ENCODE results near the gene MARCHF3. TPM values are rescaled to one million over a fixed set of nuclear protein-coding genes. Genes with fewer than 3 reads are reported as not detected.
A peak's percentile ranks its signal among the peaks of the same experiment; 100 is the strongest.

Gene MARCHF3
- total and polyA plus RNA-seq, 2 of the 13 experiments (the other 11 are each of a cell fraction or from before 2014, with no cell fraction given): 4.8 to 11.9 TPM

GRCh38 chr5:127077366-127077765 lies 47.0 kb upstream of the MARCHF3 start:
- no peak overlapping the region for H3K9ac ChIP-seq (ENCODE audit: insufficient read depth, low read depth, low read length)
- H3K79me2 ChIP-seq (ENCODE audit: insufficient read depth, low read length): no peaks in the 10 kb centered on the region
- peak overlapping the region; percentile 28; the same call in 1 of the 2 replicates for H3K4me2 ChIP-seq (ENCODE audit: low read depth, low read length)
- ChIA-PET POLR2A (interaction anchor here (1.0 kb wide), 1 partner anchor 47 kb away, joined by 4 read pairs; the partner anchor contains the start of gene MARCHF3), CTCF (ENCODE audit: low intra/inter-chr PET ratio, low total read pairs) (no interaction called here)
- FAIRE-seq (no peak), ATAC-seq (no peak), DNase-seq (ENCODE audit: low spot score) (no peak)
- H3K27ac ChIP-seq (ENCODE audit: extremely low read length, insufficient read depth, low read length): no peak overlapping the region
- no TSS peak for BruUV-seq (replicated peaks)
- in situ Hi-C loops (cut with HindIII; ENCODE audit: extremely low pct_ligation_motif_present, low pct_unique_long_range_greater_than_20kb) (no loop called here), intact Hi-C loops (cut with micrococcal nuclease; ENCODE audit: unreplicated experiment) (loop anchor here (10.0 kb wide), 1 partner anchor 117 kb away; no protein-coding TSS in a partner anchor)
- H3K36me3 ChIP-seq (replicated peaks in 1 of 2; ENCODE audit: control insufficient read depth in 1 of 2, insufficient read depth in 2 of 2, low read length in 2 of 2): no peaks in the 10 kb centered on the region
- WGBS (ENCODE audit: low lambda C conversion rate): 0% methylated on average over 1 of the region's 1 CpG
- 0 out of 5 replicates have a peak, but pooled peaks cover 0 to 1% of the 10 kb centered on the region in 2 experiments for H3K27me3 ChIP-seq (ENCODE audit: control insufficient read depth in 1 of 2, insufficient read depth in 2 of 2, low read length in 2 of 2)
- H3K9me3 ChIP-seq (ENCODE audit: low read length): no peaks in the 10 kb centered on the region
- no peaks in the 10 kb centered on the region for H4K20me1 ChIP-seq (ENCODE audit: insufficient read depth, low read length)
- peaks cover 66% of the 10 kb centered on the region for H3K4me1 ChIP-seq (ENCODE audit: insufficient read depth, low read length)
- no peak overlapping the region for H3K4me3 ChIP-seq (replicated peaks in 1 of 3; ENCODE audit: insufficient read depth in 1 of 3, low read depth in 2 of 3, low read length in 3 of 3)
- no peak overlapping the region for H2AFZ ChIP-seq (ENCODE audit: low read length)
- TF ChIP-seq SOX13 (IDR thresholded peaks at IDR 0.05): no peak
- peak in 1 of 2 experiments; percentile 17; a peak in 1 of 4 replicates for TF ChIP-seq SOX13 (CRISPR knock-in tag; conservative IDR thresholded peaks at IDR 0.05 in 1 of 2, IDR thresholded peaks at IDR 0.05 in 1 of 2)
- no peak for TF ChIP-seq SKIL (CRISPR knock-in tag; IDR thresholded peaks at IDR 0.05; ENCODE audit: borderline replicate concordance)
- TF ChIP-seq PCBP1 (IDR thresholded peaks at IDR 0.05; ENCODE audit: borderline replicate concordance, low read depth, low read length): no peak
- no peak for TF ChIP-seq IKZF4 (CRISPR knock-in tag; IDR thresholded peaks at IDR 0.05; ENCODE audit: borderline replicate concordance, low read depth, not compliant biosample characterization)
- 0 out of 2 replicates have a peak, but pooled peaks have one; percentile 32 for TF ChIP-seq ARID5B (CRISPR knock-in tag; IDR thresholded peaks at IDR 0.05)
- no peak for TF ChIP-seq ZNF10 (CRISPR knock-in tag; IDR thresholded peaks at IDR 0.05; ENCODE audit: borderline replicate concordance, low read depth)
- TF ChIP-seq CREBL2 (CRISPR knock-in tag; IDR thresholded peaks at IDR 0.05; ENCODE audit: borderline replicate concordance): no peak
- no peak for TF ChIP-seq TEF (CRISPR knock-in tag; IDR thresholded peaks at IDR 0.05)
- TF ChIP-seq BRD4 (CRISPR knock-in tag; IDR thresholded peaks at IDR 0.05): no peak
- no peak for TF ChIP-seq MBD4 (IDR thresholded peaks at IDR 0.05; ENCODE audit: borderline replicate concordance, low read length)
- TF ChIP-seq MAFK (conservative IDR thresholded peaks at IDR 0.05 in 1 of 2, IDR thresholded peaks at IDR 0.05 in 1 of 2; ENCODE audit: low read length in 2 of 2): no peak
- TF ChIP-seq NONO (IDR thresholded peaks at IDR 0.05): no peak
- TF ChIP-seq NONO (CRISPR knock-in tag; conservative IDR thresholded peaks at IDR 0.05): no peak
- no peak for TF ChIP-seq ZNF616 (CRISPR knock-in tag; IDR thresholded peaks at IDR 0.05; ENCODE audit: low read depth)
- no peak for TF ChIP-seq TCF7 (IDR thresholded peaks at IDR 0.05; ENCODE audit: low read depth)
- no peak for TF ChIP-seq POLR2A (IDR thresholded peaks at IDR 0.05; ENCODE audit: insufficient read depth in 1 of 2, low read depth in 2 of 2, low read length in 2 of 2)
- no peak for TF ChIP-seq CBX5 (CRISPR knock-in tag; IDR thresholded peaks at IDR 0.05; ENCODE audit: borderline replicate concordance)
